Esophagus muscularis mucosa (tissue), 3 donors: ENCODE data around the gene BTBD9.

Experiments
- CTCF ChIP-seq, 3 experiments: fragments of 200-600 bp in 2 of 3; fragments of 450-650 bp in 1 of 3; sonication (generic) in 2 of 3; IDR thresholded peaks; one replicate each; pipeline ENCODE4 v1.5.1; 2017 to 2019; ENCODE audit warnings: antibody characterized with exemption in 3 of 3, mild to moderate bottlenecking in 2 of 3, moderate library complexity in 1 of 3
- POLR2A ChIP-seq: fragments of 450-650 bp; IDR thresholded peaks from one replicate; pipeline ENCODE4 v1.6.1; 2017; ENCODE audit warnings: antibody characterized with exemption, moderate library complexity, mild to moderate bottlenecking, low read depth
- POLR2AphosphoS5 ChIP-seq, 2 donors: sonication (generic); formaldehyde crosslinking; IDR thresholded peaks; one replicate each; pipeline ENCODE4 v1.6.1; 2017; ENCODE audit warnings: antibody characterized with exemption in 2 of 2

DNA sequence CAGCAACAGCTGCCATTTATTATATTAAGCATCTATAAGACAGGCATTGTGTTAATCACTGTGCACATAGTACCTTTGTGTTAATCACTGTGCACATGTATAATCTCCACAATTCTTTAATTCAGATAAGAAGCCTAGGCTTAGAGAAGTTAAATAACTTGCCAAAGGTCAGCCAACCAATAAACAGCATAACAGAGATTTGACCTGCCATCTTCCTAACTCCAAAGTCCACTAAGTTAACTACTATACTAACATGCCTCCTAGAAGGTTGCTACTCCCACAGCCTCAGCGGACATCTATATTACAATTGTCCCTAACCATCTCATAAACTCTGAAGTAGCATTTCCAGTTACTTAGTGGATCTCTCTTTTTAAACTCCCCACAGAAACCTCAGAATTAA, 3.7 kb downstream of the BTBD9 start:
- TF ChIP-seq POLR2A (no peak), CTCF (IDR thresholded peaks at IDR 0.05) (no peak), POLR2AphosphoS5 (IDR thresholded peaks at IDR 0.05) (no peak)
